Left ventricle myocardium inferior (tissue), 1 donor: ENCODE data around the gene XXYLT1. TPM values are rescaled to one million over a fixed set of nuclear protein-coding genes. Genes with fewer than 3 reads are reported as not detected.
A peak's percentile ranks its signal among the peaks of the same experiment; 100 is the strongest.
"Not testable (repeated sequence)": the region's sequence is repeated elsewhere in the genome, so short reads cannot be mapped to it uniquely, and the experiment has no call there.

Source experiments
- DNase-seq: peaks from one replicate; pipeline ENCODE4 v3.0.0-alpha.2; 2020
- H3K27ac ChIP-seq: fragments of 200-600 bp; replicated peaks from 2 replicates; pipeline ENCODE4 v1.8.0; 2021
- H3K27me3 ChIP-seq: fragments of 200-600 bp; 2 replicates; pipeline ENCODE4 v1.8.0; 2021; ENCODE audit warnings: low read depth
- H3K36me3 ChIP-seq: fragments of 200-600 bp; 2 replicates; pipeline ENCODE4 v1.8.0; 2021
- H3K4me1 ChIP-seq: fragments of 200-600 bp; 2 replicates; pipeline ENCODE4 v1.8.0; 2021
- H3K4me3 ChIP-seq: fragments of 200-600 bp; 2 replicates; pipeline ENCODE4 v1.8.0; 2021; ENCODE audit warnings: mild to moderate bottlenecking, moderate library complexity
- H3K9me3 ChIP-seq: fragments of 200-600 bp; replicated peaks from 2 replicates; pipeline ENCODE4 v1.8.0; 2021
- intact Hi-C: fragments of 100-400 bp; cut with micrococcal nuclease; formaldehyde crosslinking; loops from one replicate; pipeline ENCODE4 v1.11.0; 2022
- total RNA-seq: library from RNA; stranded (reverse); fragmentation: NEBNext Ultra II Directional; extraction: Animal tissue kit (Norgen Biotek cat#: 25700); gene quantifications from one replicate; pipeline ENCODE4 v1.2.1, GENCODE V29; 2021
- TF ChIP-seq, protein P1 (sequence below): fragments of 200-600 bp; IDR thresholded peaks from 2 replicates; pipeline ENCODE4 v1.8.0; 2021; ENCODE audit warnings: antibody characterized with exemption, mild to moderate bottlenecking, borderline replicate concordance
- donor health status: DM: no; HTN: yes; CAD: no; lungs with severe emphysema.

The XXYLT1 gene
- total RNA-seq, 1 donor from 2014 or later = 2.3 TPM

DNA sequence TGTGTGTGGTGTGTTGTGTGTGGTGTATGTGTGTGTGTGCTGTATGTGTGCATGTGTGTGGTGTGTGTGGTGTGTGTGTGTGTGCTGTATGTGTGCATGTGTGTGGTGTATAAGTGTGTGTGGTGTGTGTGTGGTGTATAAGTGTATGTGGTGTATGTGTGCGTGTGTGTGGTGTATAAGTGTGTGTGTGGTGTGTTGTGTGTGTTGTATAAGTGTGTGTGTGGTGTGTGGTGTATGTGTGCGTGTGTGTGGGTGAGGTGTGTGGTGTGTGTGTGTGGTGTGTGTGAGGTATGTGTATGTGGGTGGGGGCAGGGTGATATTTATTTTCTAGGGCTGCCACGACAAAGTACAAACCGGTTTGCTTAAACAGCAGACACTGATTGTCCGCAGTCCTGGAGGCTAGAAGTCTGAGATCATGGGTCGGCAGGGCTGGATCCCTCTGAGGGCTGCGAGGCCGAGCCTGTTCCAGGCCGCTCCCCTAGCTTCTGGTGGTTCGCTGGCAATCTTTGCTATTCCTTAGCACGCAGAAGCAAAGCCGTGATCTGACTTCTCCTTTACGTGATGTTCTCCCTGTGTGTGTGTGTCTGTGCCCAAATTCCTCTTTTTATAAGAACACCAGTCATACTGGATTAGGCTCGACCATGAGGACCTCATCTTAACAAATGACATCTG, 160.2 kb downstream of the XXYLT1 start:
- Histone ChIP-seq H3K27ac (peak overlapping the region; percentile 43), H3K27me3 (no peaks in the 10 kb centered on the region), H3K4me1 (peaks cover 12% of the 10 kb centered on the region), H3K36me3 (no peaks in the 10 kb centered on the region), H3K4me3 (no peak overlapping the region), H3K9me3 (no peaks in the 10 kb centered on the region)
- peak; percentile 62 for DNase-seq
- intact Hi-C loops = loop anchor here (10.0 kb wide), 1 partner anchor 144 kb away; no protein-coding TSS in a partner anchor
- TF ChIP-seq, protein P1, sequence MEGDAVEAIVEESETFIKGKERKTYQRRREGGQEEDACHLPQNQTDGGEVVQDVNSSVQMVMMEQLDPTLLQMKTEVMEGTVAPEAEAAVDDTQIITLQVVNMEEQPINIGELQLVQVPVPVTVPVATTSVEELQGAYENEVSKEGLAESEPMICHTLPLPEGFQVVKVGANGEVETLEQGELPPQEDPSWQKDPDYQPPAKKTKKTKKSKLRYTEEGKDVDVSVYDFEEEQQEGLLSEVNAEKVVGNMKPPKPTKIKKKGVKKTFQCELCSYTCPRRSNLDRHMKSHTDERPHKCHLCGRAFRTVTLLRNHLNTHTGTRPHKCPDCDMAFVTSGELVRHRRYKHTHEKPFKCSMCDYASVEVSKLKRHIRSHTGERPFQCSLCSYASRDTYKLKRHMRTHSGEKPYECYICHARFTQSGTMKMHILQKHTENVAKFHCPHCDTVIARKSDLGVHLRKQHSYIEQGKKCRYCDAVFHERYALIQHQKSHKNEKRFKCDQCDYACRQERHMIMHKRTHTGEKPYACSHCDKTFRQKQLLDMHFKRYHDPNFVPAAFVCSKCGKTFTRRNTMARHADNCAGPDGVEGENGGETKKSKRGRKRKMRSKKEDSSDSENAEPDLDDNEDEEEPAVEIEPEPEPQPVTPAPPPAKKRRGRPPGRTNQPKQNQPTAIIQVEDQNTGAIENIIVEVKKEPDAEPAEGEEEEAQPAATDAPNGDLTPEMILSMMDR = no peak

DNA sequence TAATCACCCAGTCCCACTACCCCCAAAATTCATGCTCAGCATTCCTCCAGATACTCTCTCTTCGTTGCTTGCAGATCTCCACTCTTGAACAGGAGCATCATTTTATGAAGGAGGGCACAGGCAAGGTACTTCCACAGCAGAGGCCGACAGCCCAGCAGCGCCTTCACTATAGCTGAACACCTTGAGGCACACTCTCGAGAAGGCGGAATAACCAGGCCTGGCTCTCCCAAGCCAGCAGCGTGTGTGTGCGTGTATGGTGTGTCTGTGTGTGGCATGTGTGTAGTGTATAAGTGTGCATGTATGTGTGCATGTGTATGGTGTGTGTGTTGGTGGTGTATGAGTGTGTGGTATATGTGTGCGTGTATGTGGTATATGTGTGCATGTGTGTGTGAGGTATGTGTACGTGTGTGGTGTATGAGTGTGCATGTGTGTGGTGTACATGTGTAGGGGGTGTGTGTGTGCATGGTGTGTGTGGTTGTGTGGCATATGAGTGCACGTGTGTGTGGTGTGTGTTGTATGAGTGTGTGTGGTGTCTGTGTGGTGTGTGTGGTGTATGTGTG, 161.8 kb downstream of the XXYLT1 start:
- intact Hi-C loops = loop anchor here (5.0 kb wide), 2 partner anchors 107 to 427 kb away; no protein-coding TSS in a partner anchor
- peaks cover 12% of the 10 kb centered on the region for H3K4me1 ChIP-seq
- H3K9me3 ChIP-seq = no peaks in the 10 kb centered on the region
- H3K27me3 ChIP-seq = no peaks in the 10 kb centered on the region
- H3K36me3 ChIP-seq = no peaks in the 10 kb centered on the region
- no peak overlapping the region for H3K4me3 ChIP-seq
- DNase-seq = no peak
- no peak overlapping the region for H3K27ac ChIP-seq
- TF ChIP-seq, protein P1 = no peak

DNA sequence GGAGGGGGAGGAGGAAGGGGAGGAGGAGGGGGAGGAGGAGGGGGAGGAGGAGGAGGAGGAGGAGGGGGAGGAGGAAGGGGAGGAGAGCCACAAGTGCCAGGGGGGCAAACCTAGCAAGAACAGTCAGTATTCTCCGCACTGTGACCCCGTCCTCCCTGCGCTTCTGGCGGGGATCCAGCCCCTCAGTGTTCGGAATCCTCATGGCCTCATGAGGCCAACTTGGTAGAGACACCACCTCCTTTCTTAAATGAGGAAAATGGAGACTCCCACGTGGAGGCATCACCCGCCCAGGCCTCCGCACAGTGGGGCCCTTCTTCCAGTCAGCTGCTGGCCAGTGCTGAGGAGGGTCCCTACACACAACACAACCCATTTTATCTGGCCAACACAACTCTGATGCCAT, 163.4 kb downstream of the XXYLT1 start:
- DNase-seq = no peak
- H3K27me3 ChIP-seq = no peaks in the 10 kb centered on the region
- H3K4me1 ChIP-seq = peaks cover 24% of the 10 kb centered on the region
- H3K36me3 ChIP-seq = no peaks in the 10 kb centered on the region
- TF ChIP-seq, protein P1 = no peak
- H3K27ac ChIP-seq = no peak overlapping the region
- H3K9me3 ChIP-seq = no peaks in the 10 kb centered on the region
- H3K4me3 ChIP-seq = no peak overlapping the region
- intact Hi-C loops = loop anchor here (5.0 kb wide), 2 partner anchors 105 to 425 kb away; no protein-coding TSS in a partner anchor

DNA sequence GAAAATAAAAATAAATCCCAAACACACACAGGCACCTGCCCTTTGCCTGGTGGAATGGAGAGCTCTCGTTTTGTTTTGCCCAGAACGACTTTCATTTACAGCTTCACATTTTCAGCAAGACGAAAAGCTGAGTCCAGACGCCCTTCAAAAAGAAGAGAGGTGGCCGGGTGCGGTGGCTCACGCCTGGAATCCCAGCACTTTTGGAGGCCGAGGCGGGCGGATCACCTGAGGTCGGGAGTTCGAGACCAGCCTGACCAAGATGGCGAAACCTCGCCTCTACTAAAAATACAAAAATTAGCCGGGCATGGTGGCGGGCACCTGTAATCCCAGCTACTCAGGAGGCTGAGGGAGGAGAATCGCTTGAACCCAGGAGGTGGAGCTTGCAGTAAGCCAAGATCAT, 163.9 kb downstream of the XXYLT1 start:
- intact Hi-C loops = loop anchor here (5.0 kb wide), 2 partner anchors 105 to 425 kb away; no protein-coding TSS in a partner anchor
- peaks cover 30% of the 10 kb centered on the region for H3K4me1 ChIP-seq
- DNase-seq, H3K36me3 ChIP-seq, H3K9me3 ChIP-seq, H3K27me3 ChIP-seq, H3K4me3 ChIP-seq, H3K27ac ChIP-seq: not testable (repeated sequence)

DNA sequence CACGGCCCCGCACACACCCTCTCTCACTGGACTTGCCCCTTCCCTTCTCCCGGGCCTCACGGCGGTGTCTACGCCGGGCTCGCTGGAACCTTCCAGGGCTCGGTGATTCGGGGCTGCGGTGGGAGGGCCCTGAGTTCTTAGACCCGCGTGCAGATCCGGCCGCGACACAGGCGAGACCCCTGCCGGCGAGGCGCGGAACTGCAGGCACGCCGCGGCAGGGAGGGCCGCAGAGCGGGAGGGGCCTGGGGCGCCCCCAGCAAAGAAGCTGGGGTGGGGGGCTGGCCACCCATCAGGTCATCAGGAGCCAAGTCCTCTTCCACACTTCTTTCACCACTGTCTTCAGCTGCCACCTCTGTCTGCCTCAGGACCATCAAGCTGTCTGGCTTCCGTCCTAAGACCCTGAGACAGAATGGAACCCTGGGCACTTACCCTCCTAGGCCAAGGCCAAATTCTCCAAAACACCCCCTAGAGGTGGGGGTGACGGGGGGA, 164.5 kb downstream of the XXYLT1 start:
- Histone ChIP-seq H3K4me1 (peaks cover 33% of the 10 kb centered on the region), H3K27me3 (no peaks in the 10 kb centered on the region), H3K9me3 (no peaks in the 10 kb centered on the region), H3K4me3 (peak overlapping the region; percentile 52), H3K36me3 (no peaks in the 10 kb centered on the region), H3K27ac (no peak overlapping the region)
- intact Hi-C loops = loop anchor here (5.0 kb wide), 2 partner anchors 104 to 424 kb away; no protein-coding TSS in a partner anchor
- DNase-seq = peak; percentile 74
- TF ChIP-seq, protein P1 = peak; percentile 100
